GM21825 (cell line): ENCODE data around the gene ARL4D.
"Not testable (repeated sequence)": the region's sequence is repeated elsewhere in the genome, so short reads cannot be mapped to it uniquely, and the experiment has no call there.

Experiments
- ATAC-seq: cut with Tn5 transposase; IDR thresholded peaks from one replicate; pipeline ENCODE4 v1.9.1; 2021; ENCODE audit warnings: mild to moderate bottlenecking, moderate library complexity; ENCODE audit not compliant: unreplicated experiment

Gene ARL4D, protein sequence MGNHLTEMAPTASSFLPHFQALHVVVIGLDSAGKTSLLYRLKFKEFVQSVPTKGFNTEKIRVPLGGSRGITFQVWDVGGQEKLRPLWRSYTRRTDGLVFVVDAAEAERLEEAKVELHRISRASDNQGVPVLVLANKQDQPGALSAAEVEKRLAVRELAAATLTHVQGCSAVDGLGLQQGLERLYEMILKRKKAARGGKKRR

DNA sequence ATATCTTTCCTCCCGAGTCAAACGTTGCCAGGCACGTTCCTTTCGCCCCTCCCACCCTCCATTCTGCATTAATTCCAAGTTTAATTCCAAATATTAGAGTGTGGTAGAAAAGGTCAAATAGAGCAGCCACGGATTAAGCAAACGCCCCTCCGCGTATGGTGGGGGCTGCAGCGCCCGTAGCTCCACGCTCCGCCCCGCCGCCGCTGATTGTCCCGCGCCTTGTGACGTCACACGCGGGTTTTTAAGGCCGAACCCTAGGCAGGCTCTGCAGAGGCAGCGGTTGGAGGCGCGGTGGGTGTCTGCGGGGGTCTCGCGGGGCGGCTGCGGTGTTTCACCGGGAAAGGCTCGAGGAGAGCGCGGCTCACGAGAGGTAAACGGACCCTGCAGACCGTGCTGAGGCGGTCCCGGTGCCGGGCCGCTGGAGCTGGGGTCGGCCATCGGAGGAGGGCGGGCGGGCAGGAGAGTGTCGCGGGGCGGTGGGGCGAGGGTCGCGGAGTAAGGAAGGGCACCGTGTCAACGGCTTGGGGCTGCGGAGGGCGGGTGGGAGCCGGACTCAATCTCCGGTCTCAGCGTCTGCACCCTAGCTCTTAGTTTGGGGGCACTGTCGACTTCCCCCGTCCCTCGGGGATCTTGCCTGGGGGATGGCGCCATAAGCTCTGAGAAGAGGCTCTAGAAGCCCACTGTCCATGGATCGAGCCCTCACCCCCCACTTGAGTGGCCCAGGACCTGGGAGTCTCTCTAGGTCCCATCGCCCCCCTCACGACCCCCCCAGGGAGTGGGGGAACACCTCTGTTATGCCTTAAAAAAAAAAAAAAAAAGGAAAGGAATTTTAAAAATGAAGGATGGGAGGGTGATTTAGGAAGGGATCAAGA, at the start of gene ARL4D:
Gene ARL4D, plus strand, starts transcription at position 270 of the 872 bp plus-strand sequence. CDS start 740 bp downstream, outside the sequence.
- ATAC-seq = no peak

DNA sequence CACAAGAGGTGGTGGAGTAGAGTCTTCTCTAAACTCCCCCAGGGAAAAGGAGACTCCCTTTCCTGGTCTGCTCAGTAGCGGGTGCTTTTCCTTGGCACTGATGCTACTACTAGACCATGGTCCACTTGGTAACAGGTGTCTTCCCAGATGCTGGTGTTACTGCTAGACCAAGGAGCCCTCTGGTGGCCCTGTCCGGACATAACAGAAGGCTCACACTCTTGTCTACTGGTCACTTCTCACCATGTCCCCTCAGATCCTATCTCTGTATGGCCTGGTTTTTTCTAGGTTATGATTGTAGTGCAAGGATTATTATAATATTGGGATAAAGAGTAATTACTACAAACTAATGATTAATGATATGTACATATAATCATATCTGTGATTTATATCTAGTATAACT, 49.7 kb upstream of the ARL4D start:
- no peak for ATAC-seq

DNA sequence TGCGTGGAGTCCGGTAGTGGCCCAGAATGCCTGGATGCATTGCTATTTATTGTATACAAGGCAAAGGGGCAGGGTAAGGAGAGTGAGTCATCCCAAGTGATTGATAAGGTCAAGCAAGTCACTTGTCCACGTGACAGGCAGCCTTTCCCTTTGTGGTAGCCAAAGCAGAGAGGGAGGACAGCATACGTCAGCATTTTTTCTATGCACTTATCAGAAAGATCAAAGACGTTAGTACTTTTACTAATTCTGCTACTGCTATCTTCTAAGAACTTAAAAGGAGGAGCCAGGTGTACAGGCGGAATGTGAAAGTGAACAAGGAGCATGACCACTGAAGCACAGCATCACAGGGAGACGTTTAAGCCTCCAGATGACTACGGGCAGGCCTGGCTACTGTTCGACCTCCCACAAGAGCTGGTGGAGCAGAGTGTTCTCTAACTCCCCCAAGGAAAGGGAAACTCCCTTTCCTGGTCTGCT, 47.9 kb upstream of the ARL4D start:
- no peak for ATAC-seq

DNA sequence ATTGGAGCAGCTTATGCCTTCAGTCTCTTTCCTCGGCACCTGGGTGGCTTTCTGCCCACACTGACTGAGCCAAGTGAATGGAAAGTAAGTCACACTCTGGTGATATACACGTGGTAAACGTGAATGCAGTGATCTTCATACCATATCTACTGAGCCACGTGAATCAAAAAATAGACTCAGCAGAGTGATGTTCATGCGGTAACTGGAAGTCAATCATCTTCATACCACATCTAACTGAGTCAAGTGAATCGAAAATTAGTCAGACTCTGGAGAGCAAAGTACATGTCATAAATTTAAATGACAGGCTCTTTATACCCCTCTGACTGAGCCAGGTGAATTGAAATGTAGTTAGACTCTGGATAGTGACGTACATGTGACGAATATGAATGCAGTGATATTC, 47.1 kb upstream of the ARL4D start:
- ATAC-seq = no peak

DNA sequence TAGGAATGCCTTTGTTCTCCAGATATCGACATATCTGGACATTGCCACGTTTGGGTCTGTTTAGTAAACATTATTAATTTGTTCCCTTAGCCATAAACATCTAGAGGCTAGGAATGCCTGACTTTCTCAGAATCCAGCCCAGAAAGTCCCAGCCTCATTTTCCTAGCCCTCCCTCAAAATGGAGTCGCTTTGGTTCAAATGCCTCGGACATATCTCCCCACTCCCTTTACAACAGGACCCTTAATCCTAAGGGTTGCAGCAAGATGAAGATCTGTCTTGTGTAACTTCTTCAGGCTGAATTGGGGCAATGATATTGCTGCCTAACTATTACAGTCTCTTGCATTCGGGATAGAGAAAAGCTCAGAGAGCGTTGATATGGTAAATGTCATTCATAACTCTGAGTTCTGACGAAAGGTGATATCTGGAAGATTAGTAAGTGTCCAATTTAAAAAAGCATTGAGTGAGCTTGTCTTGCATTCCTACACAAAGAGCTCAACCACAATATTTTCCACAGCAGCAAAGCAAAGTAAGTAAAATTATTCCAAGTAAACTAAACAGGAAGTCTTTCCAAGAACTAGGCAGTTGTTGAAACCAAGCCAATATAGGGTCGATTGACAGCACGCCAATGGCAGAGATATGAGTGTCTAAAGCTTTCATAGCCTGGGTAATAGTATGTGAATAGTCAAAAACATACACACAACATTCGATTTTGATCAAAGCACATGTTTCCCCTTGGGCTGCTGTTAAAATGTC, 46.0 kb upstream of the ARL4D start:
- ATAC-seq = no peak

DNA sequence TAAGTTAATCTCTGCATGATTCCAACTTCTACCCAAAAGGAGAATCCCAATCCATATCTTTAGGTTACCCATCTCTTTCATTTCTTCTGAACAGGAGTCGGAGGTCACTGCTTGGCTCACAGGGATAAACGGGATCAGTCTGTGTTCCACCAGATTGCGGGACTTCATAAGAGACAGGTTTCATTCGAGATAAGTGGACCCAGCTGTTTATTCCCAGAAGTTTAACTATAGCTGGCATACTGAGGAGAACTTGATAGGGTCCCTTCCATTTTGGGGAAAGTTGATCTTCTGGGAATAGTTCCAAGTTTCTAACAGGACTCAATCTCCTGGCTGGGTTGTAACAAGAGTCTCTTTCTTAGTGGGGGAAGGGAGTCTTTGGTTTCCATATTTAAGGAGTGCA, 45.4 kb upstream of the ARL4D start:
- ATAC-seq = no peak

DNA sequence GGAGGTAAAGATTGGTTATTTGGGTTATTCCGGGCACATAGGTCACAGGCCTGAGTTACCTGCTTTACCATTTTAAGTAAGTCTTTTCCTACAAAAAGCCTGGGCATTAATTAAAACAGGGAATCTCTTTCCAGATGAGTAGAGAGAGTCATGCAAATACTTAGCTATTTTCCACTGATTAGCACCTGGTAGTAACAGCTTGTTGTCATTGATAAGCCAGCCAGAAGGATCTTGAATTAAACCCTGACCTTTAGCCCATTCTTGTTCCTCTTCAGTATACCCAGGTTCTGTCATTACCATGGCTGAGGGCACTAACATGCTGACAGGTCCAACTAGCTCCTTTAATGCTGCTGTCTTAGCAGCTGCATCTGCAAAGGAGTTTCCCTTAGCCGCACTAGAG, 44.4 kb upstream of the ARL4D start:
- ATAC-seq = no peak

DNA sequence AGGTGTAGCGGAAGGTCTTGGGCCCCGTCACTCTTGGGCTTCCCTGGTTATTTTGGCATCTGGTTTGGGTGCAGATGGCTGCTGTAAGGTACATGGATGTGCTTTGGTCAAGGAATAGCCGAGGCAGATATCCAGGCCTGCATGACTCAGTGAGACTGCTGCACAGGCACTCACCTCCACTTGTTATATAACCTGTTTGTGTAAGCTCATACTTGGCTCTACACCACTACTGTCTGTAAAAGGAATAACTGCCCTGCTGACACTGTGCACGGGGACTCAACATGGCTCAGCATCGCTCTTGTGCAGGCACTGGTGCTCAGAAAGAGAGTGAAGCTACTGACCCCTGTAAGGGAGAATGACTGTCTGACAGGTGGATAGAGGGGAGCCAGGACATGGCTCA, 42.3 kb upstream of the ARL4D start:
- no peak for ATAC-seq

DNA sequence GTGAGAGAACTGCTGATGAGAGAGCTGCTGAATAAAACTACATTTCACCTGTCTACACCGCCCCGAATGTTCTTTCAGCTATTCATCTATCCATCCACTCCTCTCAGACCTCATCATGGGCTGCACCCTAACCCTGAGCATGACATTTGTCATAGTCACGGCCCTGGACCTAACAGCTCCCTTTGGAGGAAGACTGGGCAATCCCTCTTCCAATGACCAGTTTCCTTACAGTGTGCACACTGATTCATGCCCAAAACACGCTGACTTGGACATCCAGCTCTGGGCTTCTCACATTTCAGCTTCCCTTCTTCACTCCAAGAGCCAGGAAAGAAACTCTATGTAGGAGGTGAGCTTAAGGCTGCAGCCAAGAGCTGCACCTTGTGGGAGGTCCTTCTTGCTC, 41.8 kb upstream of the ARL4D start:
- ATAC-seq = no peak

DNA sequence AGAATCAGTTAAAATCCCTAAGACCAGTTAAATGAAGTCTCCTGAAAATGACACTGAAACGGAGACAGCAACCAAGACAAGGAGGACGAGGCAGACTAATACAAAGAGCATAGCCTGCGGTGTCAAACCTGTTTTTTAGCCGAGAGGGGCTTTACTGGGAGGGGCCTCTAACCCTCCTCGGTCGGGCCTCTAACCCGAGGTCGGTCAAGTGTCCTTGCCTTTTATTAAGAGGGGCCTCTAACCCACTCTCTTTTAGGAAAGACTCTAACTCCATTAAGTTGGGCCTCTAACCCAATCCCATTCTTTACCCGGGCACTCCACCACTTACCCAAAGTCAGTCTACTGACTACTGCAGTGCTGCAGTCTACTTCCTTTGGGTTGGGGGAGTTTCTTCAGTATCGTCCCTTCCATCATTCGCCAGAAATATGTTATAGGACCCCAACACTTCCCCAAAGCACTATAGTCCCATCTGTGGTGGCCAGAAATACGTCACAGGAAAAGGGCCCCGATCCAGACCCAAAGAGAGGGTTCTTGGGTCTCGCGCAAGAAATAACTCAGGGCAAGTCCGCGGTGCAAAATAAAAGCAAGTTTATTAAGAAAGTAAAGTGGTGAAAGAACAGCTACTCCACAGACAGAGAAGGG, 39.2 kb upstream of the ARL4D start:
- ATAC-seq = no peak

DNA sequence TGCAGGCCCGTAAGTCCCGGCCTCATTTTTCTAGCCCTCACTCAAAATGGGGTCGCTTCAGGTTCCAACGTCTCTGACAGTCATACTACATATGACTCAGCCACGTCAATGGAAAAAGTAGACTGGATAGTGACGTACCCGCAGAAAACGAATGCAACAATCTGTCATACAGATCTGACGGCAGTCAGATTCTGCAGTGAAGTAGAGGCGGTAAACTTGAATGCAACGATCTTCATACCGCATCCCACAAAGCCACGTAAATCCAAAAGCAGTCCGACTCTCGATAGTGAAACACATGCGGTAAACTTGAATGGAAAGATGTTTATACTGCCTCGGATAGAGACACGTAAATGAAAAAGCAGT, 38.4 kb upstream of the ARL4D start:
- ATAC-seq = peak; percentile 31

DNA sequence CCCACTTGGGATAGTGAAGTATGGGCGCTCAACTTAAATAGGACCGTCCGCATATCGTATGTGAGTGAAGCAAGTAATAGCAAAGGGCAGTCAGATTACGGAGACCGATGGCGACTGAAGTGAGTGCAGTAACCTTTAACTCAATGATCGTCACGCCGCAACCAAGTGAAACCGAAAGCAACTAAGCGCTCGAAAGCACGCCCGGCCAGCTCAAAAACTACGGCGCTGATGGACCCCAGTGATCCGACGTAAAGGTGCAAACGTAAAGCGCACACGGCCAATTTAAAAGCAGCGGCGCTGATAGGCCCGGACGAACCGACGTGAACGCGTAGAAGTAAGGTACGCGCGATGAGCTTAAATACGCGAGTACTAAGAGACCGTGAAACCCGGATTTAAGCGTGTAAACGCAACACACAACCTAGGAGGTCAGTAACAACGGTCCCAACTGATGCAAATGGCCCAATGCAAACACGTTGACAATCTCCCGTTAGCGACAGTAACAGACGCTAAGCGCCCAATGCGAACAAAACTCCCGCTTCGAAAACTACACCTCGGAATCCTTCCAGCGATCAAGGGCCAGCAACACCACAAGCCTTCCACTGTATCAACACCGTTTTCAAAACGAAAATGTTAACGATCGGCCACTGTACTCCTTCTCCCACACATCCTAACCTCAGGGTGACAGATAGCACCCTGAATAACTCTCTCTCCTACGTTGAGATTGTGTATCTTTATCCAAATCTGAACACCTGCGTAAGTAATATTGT, 37.9 kb upstream of the ARL4D start:
- peak; percentile 64 for ATAC-seq

DNA sequence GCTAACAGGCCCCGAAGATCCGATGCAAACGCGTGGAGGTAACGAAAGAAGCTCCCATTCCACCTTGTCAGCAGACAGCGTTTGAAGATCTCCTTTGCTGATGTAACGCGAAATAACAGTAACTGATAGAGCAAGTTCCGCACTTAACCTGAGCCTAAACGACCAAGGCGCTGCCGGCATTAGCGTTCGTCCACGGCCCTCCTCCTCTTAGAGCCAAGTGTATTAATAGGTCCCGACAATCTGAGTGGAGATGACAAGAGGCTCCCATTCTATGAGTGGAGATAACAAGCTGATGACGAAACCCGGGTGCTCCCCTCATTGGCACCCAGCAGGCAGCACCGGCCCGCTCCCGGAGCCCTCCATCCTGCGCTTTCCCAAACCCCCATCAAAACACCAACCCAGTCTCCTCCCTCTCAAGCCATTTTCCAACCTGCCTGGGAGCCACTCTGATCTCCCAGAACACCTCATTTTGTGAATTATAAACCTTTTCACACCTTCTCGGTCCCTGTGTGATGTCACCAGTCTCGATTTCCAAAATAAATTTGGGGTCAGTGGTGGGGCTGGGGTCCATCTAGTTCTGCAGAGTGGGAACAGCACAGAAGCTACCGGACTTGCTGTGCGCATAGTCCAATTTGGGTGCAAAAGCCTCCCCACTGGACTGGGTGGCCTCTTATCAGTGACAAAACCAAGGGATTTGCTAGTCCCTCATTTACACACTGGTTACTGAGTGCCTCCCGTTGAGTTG, 35.4 kb upstream of the ARL4D start:
- no peak for ATAC-seq

DNA sequence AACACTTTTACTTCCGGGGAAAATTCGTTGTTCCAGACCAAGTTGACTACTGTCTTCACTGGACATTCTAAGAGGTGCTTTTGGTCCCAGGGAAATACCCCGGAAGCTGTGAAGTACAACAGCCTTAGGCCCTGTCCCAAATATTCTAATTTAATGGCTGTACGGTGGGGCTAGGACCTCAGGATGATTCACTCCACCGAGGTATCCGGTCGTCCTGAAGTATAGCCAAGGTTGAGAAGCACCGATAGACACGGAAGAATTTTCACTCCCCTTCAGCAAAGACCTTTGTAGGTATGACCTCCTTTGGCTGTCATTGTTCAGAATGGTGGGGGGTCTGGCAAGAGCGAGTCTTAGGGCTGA, 34.9 kb upstream of the ARL4D start:
- ATAC-seq = no peak

DNA sequence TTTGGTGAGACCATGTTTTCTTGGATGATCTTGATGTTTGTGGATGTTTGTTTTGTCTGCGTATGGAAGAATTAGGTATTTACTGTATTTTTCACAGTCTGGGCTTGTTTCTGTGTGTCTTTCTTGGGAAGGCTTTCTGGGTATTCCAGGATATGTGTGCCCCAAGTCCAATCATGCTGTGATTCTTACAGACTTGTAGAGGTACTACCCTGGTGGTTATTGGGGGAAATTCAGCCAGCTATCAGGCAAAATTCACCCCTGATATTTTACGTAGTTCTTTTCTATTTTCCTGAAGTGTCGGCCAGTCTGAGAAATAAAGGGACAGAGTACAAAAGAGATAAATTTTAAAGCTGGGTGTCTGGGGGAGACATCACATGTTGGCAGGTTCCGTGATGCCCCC, 33.4 kb upstream of the ARL4D start:
- no peak for ATAC-seq

DNA sequence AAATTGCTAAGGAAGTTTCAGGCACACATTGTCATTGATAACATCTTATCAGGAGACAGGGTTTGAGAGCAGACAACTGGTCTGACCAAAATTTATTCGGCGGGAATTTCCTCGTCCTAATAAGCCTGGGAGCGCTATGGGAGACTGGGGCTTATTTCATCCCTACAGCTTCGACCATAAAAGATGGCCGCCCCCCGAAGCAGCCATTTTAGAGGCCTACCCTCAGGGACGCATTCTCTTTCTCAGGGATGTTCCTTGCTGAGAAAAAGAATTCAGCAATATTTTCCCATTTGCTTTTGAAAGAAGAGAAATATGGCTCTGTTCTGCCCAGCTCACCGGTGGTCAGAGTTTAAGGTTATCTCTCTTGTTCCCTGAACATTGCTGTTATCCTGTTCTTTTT, 32.9 kb upstream of the ARL4D start:
- not testable (repeated sequence) for ATAC-seq

DNA sequence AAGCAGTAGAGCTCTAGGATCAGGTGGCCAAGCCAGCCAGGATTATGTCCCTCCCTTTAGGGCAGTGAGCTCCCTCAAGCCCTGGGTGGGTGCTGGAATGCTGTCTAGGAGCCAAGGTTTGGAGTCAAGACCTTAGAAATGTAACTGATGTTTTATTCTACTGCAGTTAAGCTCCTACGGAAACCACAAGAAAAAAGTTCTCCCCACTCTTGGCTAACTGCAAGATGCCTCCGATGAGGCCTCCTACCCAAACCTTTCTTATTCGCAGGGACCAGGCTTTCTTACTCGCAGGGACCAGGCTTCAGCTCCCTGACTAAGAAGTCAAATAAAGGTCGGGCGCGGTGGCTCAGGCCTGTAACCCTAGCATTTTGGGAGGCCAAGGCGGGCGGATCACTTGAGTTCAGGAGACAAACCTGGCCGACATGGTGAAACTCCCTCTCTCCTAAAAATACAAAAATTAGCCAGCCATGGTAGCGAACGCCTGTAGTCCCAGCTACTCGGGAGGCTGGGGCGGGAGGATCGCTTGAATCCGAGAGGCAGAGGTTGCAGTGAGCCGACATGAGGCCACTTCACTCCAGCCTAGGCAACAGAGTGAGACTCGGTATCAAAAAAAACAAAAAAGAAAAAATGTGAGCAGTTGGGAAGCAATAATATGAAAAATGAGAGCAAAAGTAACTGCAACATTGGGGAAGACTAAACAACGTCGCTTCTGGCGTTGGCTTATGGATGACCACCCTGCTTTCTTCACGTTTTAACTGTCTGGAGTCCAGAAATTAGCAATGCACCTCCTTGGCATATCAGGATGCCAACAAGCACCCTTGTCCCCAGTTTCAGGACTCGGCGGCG, 31.7 kb upstream of the ARL4D start:
- no peak for ATAC-seq

DNA sequence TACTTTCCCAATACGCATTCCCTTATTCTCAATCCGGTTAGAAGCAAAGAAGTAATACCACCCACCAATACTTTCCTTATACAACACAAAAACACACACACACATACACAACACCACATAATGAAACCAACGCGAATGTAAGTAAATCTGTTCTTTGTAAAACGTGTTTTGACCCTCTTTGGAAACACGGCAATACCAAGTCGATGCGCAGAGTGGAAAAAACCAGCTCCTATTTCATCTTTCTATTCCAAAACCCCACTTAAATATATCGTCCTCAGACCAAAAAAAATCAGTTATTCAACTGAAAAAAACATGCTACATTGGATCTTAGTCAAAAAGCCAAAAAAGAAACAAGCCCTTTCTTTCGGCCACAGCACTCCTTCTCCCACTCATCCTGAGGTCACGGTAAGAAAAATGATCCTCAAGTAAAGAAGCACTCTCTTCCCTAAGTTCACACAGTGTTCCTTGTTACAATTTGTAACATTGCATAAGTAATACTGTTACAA, 31.0 kb upstream of the ARL4D start:
- peak; percentile 21 for ATAC-seq
